Measurements from ENCODE around the gene SLC12A7. TPM values are rescaled to one million over a fixed set of nuclear protein-coding genes. Genes with fewer than 3 reads are reported as not detected.

Gene SLC12A7
- total RNA-seq, 1 donor from 2014 or later, result 11.5 TPM

Small RNA genes lying within 50 kb of the gene (microRNA-seq; reads per million reads assigned to microRNA genes)
- not detected for gene MIR4635 (ENCODE audit: unreplicated experiment)

Other genes with a start within 250 kb of the SLC12A7 start
- 38.2 and 39.4 TPM in 2 replicates for gene BRD9, start 219.3 kb downstream of the SLC12A7 start, total RNA-seq
- gene TRIP13, start 219.2 kb downstream of the SLC12A7 start, total RNA-seq, result 4.1 and 6.9 TPM in 2 replicates
- not detected in 2 replicates for gene NKD2, start 103.3 kb downstream of the SLC12A7 start, total RNA-seq
- gene SLC6A19, start 89.5 kb upstream of the SLC12A7 start, total RNA-seq, result not detected in 2 replicates
- not detected in 2 replicates for gene SLC6A18, start 113.3 kb upstream of the SLC12A7 start, total RNA-seq
- not detected in 2 replicates for gene TERT, start 183.0 kb upstream of the SLC12A7 start, total RNA-seq
- gene CLPTM1L, start 233.0 kb upstream of the SLC12A7 start, total RNA-seq, result 88.0 and 93.1 TPM in 2 replicates

All from osteocyte (in vitro differentiated cells).